HG03439 (cell line): ENCODE data around the gene RUFY4.

Source experiments
- ATAC-seq: cut with Tn5 transposase; IDR thresholded peaks from one replicate; pipeline ENCODE4 v1.9.1; 2021; ENCODE audit warnings: mild to moderate bottlenecking, moderate library complexity; ENCODE audit not compliant: unreplicated experiment

RUFY4 gene

GRCh38 chr2:218068721-218069334 lies at the start of gene RUFY4:
TSS of gene RUFY4 (plus strand) at chr2:218069253. CDS start at chr2:218070606, 1,353 bp downstream.
- peak; percentile 84 for ATAC-seq

DNA sequence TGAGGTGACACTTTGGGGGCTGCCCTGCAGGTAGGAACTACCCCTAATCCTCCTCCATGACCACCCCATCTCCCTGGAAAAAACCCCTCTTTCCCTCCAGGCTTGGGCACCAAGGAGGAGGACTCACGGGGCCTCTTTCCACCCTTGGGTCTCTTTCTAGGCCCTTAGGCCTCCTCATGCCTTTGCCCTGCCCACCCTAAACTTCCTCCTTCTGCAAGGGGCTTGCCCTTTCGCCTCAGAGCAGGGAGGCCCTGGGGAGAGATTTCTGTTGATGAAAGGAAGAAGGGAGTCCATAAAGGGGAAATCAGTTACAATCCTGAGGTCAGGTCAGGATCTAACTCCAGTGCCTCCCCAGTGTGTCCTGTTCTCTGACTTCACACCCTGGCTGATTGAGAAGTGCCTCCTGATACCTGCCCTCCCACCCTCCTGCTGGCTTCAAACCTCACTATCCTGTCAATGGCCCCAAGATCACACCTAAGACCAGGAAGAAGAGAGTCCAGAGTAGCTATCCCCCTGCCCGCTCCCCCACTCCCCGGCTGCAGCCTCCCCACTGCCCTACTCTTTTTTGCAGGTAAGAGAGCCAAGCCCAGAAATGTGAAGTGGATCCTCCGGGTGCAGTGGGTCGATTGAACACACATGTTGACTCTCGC lies 49.5 kb upstream of the RUFY4 start:
- no peak for ATAC-seq

DNA sequence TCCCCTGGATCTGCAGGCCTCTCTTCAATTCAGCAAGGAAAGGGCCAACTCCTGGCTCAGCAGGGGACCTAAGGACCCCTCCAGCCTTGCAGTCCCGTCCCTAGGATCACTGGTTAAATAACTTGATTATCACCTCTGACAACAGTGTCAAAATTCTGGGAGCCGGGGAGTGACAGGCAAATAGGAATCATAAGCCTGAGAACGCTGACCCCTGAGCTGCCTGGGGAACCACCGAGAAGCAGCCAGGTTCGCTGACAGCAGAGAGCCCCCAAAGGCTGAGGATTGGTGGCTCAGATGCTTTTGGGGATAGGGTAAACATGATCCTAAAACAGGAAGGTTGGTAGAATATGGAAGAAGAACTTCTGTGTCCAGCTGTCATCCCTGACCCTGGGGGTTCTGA lies 48.8 kb upstream of the RUFY4 start:
- ATAC-seq, result no peak

GRCh38 chr2:218020966-218021535 lies 48.0 kb upstream of the RUFY4 start:
- ATAC-seq, result no peak

- ATAC-seq, result no peak
These were observed 47.4 kb upstream of the RUFY4 start for GRCh38 chr2:218021536-218022071.

- ATAC-seq, result no peak
These were observed 46.8 kb upstream of the RUFY4 start for GRCh38 chr2:218022131-218022850.

DNA sequence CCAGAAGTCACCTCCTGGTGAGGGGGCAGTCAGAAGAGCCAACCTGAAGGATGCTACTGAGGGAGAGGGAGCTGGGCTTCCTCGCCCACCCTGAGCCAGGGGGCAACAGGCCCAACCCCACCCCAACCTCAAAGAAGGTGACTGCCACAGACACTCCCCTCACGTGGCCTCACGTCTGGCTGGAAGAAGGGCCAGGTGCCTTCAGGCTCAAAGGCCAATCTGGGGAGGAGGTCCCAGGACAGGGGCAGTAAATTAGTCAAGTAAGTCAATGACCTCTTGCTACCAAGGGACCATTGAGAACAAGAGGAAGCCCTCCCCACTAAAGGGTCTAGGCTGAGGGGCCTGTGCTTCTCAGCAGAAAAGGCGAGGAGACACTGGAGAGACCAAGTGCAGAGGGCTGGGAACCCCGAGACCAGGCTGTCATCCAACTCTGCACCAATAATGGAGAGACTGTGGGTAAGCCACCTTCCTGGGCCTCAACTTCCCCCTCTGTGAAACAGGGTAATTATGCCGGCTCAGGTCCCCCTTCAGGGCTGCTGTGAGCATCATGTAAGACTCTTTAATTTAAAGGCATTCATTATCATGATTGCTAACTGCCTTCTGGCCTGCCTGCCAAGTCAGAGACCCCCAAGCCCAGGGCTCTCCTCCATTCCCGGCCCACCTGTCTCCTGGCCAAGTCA lies 46.1 kb upstream of the RUFY4 start:
- ATAC-seq, result no peak

GRCh38 chr2:218023636-218024035 lies 45.4 kb upstream of the RUFY4 start:
- ATAC-seq, result no peak

GRCh38 chr2:218024336-218024735 lies 44.7 kb upstream of the RUFY4 start:
- no peak for ATAC-seq

DNA sequence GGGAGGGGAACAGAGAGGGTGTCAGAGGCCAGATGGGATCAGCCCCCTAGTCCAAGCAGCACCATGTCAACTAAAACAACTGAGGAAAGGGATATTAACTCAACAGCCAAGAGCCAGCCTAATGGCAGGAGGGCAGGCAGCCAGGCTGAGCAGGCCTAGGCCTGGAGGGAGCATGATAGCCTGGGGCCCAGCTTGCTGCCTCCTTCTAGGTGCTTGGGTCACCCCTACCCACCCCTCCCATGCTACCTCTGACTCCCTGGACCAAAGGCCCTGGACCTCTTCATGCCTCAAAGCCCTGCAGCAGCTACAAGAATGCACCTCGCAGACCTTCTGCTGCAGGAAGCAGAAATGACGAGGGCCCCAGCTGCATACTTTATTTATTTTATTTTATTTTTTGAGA lies 44.2 kb upstream of the RUFY4 start:
- ATAC-seq, result no peak

- no peak for ATAC-seq
These were observed 42.8 kb upstream of the RUFY4 start for GRCh38 chr2:218026244-218026643.

- no peak for ATAC-seq
These were observed 42.2 kb upstream of the RUFY4 start for GRCh38 chr2:218026676-218027425.

GRCh38 chr2:218027426-218028188 lies 41.4 kb upstream of the RUFY4 start:
- ATAC-seq, result no peak

- no peak for ATAC-seq
These were observed 40.9 kb upstream of the RUFY4 start for GRCh38 chr2:218028189-218028495.

DNA sequence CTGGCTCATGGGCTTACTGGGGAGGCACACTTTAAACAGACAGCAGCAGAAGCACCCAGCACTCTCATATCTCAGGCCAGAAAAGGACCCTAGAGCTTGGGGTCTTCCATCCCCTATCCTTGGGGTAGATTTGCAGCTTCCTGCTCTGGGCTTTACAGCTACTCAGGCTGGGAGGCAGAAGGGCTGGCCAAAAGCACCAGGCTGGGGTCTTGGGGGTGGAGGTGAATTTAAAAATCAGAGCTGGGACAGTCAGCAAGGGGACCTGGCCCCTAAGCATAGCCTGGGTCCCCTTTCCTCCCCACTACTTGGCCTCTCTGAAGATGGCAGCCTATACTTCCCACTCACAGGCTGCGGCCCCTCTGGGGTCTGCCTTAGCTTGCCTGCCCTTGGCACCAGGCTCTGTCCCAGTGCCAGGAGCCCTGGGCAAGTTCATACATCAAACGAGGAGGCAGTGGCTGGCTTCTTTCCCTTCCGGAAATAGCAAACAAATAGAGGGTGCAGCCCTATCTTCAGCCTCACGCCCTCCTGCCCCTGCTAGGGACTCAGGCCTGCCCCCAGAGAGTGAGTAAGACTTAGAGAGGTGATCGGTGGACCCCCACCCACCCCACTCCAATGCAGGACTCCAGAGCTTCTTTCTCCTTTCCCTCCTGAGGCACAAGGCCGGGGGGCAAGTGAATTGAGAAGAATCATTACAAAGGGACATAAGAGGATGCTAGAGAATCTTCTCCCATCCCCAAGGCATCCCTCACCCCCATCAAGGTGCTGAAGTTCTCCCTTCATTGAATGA lies 40.3 kb upstream of the RUFY4 start:
- no peak for ATAC-seq

- ATAC-seq, result no peak
These were observed 39.4 kb upstream of the RUFY4 start for GRCh38 chr2:218029366-218030360.

GRCh38 chr2:218030409-218031195 lies 38.5 kb upstream of the RUFY4 start:
- no peak for ATAC-seq
